Epithelial cell of proximal tubule (primary cell): ENCODE results near the gene LTB4R2. TPM values are rescaled to one million over a fixed set of nuclear protein-coding genes. Genes with fewer than 3 reads are reported as not detected.

Experiments used
- DNase-seq: peaks from one replicate; pipeline ENCODE4 v3.0.0-alpha.2; 2011; ENCODE audit warnings: low read depth
- H3K4me3 ChIP-seq: 2 replicates; pipeline ENCODE4 v1.5.1; 2011; ENCODE audit warnings: low read depth, mild to moderate bottlenecking, low read length
- total RNA-seq: library from RNA; depleted of rRNA; stranded (reverse); fragments of >200 nt; gene quantifications from 2 replicates; pipeline ENCODE4 v1.2.3, GENCODE V29; 2015
- TF ChIP-seq, protein P1 (sequence below): conservative IDR thresholded peaks from 2 replicates; pipeline ENCODE4 v1.5.1; 2012; ENCODE audit warnings: low read depth, mild to moderate bottlenecking, low read length

The LTB4R2 gene
- total RNA-seq, 1 donor from 2014 or later: 2.7 TPM

- no peak overlapping the region for H3K4me3 ChIP-seq
- no peak for DNase-seq
- TF ChIP-seq, protein P1, sequence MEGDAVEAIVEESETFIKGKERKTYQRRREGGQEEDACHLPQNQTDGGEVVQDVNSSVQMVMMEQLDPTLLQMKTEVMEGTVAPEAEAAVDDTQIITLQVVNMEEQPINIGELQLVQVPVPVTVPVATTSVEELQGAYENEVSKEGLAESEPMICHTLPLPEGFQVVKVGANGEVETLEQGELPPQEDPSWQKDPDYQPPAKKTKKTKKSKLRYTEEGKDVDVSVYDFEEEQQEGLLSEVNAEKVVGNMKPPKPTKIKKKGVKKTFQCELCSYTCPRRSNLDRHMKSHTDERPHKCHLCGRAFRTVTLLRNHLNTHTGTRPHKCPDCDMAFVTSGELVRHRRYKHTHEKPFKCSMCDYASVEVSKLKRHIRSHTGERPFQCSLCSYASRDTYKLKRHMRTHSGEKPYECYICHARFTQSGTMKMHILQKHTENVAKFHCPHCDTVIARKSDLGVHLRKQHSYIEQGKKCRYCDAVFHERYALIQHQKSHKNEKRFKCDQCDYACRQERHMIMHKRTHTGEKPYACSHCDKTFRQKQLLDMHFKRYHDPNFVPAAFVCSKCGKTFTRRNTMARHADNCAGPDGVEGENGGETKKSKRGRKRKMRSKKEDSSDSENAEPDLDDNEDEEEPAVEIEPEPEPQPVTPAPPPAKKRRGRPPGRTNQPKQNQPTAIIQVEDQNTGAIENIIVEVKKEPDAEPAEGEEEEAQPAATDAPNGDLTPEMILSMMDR: no peak
These were observed 1.4 kb upstream of the LTB4R2 start for GRCh38 chr14:24308342-24309124.

- no peak for DNase-seq
- TF ChIP-seq, protein P1: no peak
- H3K4me3 ChIP-seq: no peak overlapping the region
These were observed 315 bp downstream of the LTB4R2 start for GRCh38 chr14:24310265-24310645.

DNA sequence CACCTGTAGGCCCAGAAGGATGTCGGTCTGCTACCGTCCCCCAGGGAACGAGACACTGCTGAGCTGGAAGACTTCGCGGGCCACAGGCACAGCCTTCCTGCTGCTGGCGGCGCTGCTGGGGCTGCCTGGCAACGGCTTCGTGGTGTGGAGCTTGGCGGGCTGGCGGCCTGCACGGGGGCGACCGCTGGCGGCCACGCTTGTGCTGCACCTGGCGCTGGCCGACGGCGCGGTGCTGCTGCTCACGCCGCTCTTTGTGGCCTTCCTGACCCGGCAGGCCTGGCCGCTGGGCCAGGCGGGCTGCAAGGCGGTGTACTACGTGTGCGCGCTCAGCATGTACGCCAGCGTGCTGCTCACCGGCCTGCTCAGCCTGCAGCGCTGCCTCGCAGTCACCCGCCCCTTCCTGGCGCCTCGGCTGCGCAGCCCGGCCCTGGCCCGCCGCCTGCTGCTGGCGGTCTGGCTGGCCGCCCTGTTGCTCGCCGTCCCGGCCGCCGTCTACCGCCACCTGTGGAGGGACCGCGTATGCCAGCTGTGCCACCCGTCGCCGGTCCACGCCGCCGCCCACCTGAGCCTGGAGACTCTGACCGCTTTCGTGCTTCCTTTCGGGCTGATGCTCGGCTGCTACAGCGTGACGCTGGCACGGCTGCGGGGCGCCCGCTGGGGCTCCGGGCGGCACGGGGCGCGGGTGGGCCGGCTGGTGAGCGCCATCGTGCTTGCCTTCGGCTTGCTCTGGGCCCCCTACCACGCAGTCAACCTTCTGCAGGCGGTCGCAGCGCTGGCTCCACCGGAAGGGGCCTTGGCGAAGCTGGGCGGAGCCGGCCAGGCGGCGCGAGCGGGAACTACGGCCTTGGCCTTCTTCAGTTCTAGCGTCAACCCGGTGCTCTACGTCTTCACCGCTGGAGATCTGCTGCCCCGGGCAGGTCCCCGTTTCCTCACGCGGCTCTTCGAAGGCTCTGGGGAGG, 985 bp downstream of the LTB4R2 start, which contains the start of gene LTB4R:
Gene LTB4R, plus strand, starts transcription at position 857 of the 959 bp plus-strand sequence. CDS start 4,150 bp downstream, outside the sequence.
- TF ChIP-seq, protein P1: peak; percentile 27
- DNase-seq: no peak
- H3K4me3 ChIP-seq: peak within 1 kb of the TSS; percentile 11

DNA sequence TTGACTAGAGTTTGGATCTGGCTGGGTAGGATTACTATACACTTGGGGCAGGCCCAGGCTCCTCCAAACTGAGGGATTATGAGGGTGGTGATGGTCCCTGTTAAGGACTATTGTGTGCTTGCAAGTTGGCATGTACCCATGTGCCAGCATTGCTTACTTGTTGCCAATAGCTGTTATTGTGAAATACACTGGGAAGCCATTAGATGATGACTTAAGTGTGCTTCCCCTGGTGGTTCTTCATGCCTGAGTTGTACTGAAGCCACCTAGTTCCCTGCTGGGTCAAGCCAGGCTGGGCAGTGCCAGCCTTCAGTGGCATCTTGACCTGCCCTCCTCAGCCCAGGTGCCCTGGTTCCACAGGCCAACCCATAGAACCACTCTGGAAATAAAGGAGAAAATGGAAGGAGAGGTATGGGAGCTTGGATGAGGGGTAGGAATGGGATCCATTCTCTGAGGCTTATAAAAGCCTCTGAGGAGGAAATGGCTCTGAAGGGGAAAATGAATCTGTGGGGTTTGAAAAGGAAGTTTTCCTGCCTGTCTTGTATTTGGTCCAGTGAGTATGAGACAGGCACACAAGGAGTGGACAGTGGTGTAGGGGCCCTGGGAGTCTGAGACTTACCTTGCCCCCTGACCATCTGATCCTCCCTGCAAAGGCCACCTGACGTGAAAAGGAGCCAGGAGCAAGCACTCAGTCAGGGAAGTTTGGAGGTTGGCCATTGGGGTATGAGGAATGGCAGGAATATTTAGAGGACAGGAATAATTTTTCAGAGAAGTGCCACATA, 2.1 kb downstream of the LTB4R2 start:
- TF ChIP-seq, protein P1: peak; percentile 24
- H3K4me3 ChIP-seq: no peak overlapping the region
- peak; percentile 77 for DNase-seq

- TF ChIP-seq, protein P1: no peak
- H3K4me3 ChIP-seq: no peak overlapping the region
- DNase-seq: no peak
These were observed 3.0 kb downstream of the LTB4R2 start for GRCh38 chr14:24312736-24313507.

- no peak overlapping the region for H3K4me3 ChIP-seq
- TF ChIP-seq, protein P1: no peak
- DNase-seq: no peak
These were observed 4.0 kb downstream of the LTB4R2 start for GRCh38 chr14:24313913-24314312.
